Ovary (tissue), 9 donors: Measurements from ENCODE around the gene WBP2. TPM values are rescaled to one million over a fixed set of nuclear protein-coding genes. Genes with fewer than 3 reads are reported as not detected.
"Not testable (repeated sequence)": the region's sequence is repeated elsewhere in the genome, so short reads cannot be mapped to it uniquely, and the experiment has no call there.

Experiments
- DNase-seq, 5 donors: peaks; one replicate each; pipeline ENCODE4 v3.0.0-alpha.2; 2019 to 2020
- H3K27ac ChIP-seq, 2 donors: fragments of 200-600 bp; one replicate each; pipeline versions ENCODE4 v1.5.1 to v1.8.0; 2019 to 2022
- H3K27me3 ChIP-seq: fragments of 200-600 bp; one replicate; pipeline ENCODE4 v1.8.0; 2022
- H3K36me3 ChIP-seq: fragments of 200-600 bp; sonication (generic); one replicate; pipeline ENCODE4 v1.5.1; 2019
- H3K4me1 ChIP-seq: one replicate; pipeline ENCODE4 v1.8.1; 2013; ENCODE audit warnings: mild to moderate bottlenecking, moderate library complexity; ENCODE audit not compliant: insufficient read depth
- H3K4me3 ChIP-seq: fragments of 200-600 bp; sonication (generic); one replicate; pipeline ENCODE4 v1.5.1; 2017
- H3K9me3 ChIP-seq, 2 donors: fragments of 200-600 bp in 1 of 2; sonication (generic) in 1 of 2; one replicate each; pipeline versions ENCODE4 v1.5.1 to v1.8.1; 2013 to 2019; ENCODE audit warnings: mild to moderate bottlenecking in 1 of 2, moderate library complexity in 1 of 2
- EP300 ChIP-seq: sonication (generic); formaldehyde crosslinking; IDR thresholded peaks from one replicate; pipeline ENCODE4 v1.6.1; 2017; ENCODE audit warnings: antibody characterized with exemption
- POLR2A ChIP-seq: fragments of 450-650 bp; IDR thresholded peaks from one replicate; pipeline ENCODE4 v1.6.1; 2017; ENCODE audit warnings: antibody characterized with exemption, mild to moderate bottlenecking, moderate library complexity
- WGBS, 3 donors: extraction: QIAGEN DNeasy Blood & Tissue Kit in 1 of 3; methylation state at CpG; one replicate each; pipeline versions ENCODE4 v1.1.5 to v1.1.7; 2013 to 2017; 5-methylcytosine and 5-hydroxymethylcytosine counted together
- intact Hi-C, 4 donors: fragments of 100-400 bp; cut with DNase I; formaldehyde crosslinking; loops; one replicate each; pipeline versions ENCODE4 v1.11.0 to v1.15.1; 2022 to 2023
- polyA plus RNA-seq, 2 donors: library from polyadenylated mRNA; stranded (reverse); fragments of 200-250 nt in 1 of 2; fragments of 350-450 nt in 1 of 2; fragmentation: Illumina TruSeq in 1 of 2; extraction: RNeasy Lipid Tissue Mini Kit (QIAGEN cat#74804) in 1 of 2; gene quantifications; one replicate each; pipeline ENCODE4 v1.2.3, GENCODE V29; 2013 to 2014
- total RNA-seq, 7 donors: library from RNA; depleted of rRNA in 2 of 7; stranded (reverse); fragments of >200 nt in 2 of 7; fragmentation: NEBNext Ultra II Directional in 3 of 7; extraction: Animal tissue kit (Norgen Biotek cat#: 25700) in 3 of 7; gene quantifications; one replicate each; pipeline versions ENCODE4 v1.1.0 to v1.2.4, GENCODE V29; 2016 to 2023
- TF ChIP-seq, protein P1 (sequence below), 3 donors: fragments of 450-650 bp in 2 of 3; fragments of 200-600 bp in 1 of 3; IDR thresholded peaks; one replicate each; pipeline versions ENCODE4 v1.5.1 to v1.8.0; 2016 to 2022; ENCODE audit warnings: antibody characterized with exemption in 3 of 3, mild to moderate bottlenecking in 1 of 3
- donor health status: DM: no; HTN: no; CAD: no; lungs with moderate emphysema.
- donor health status: DM: no; HTN: no; CAD: no.
- donor health status: Bipolar disorder and iron deficiency.
- donor health status: DM: yes; HTN: yes; CAD: no.
- donor health status: DM: no; HTN: no; CAD: no.
- donor health status: DM: yes; HTN: yes; CAD: no.

The WBP2 gene
- total and polyA plus RNA-seq, 9 donors, result 48.5 to 184 (median 116) TPM

DNA sequence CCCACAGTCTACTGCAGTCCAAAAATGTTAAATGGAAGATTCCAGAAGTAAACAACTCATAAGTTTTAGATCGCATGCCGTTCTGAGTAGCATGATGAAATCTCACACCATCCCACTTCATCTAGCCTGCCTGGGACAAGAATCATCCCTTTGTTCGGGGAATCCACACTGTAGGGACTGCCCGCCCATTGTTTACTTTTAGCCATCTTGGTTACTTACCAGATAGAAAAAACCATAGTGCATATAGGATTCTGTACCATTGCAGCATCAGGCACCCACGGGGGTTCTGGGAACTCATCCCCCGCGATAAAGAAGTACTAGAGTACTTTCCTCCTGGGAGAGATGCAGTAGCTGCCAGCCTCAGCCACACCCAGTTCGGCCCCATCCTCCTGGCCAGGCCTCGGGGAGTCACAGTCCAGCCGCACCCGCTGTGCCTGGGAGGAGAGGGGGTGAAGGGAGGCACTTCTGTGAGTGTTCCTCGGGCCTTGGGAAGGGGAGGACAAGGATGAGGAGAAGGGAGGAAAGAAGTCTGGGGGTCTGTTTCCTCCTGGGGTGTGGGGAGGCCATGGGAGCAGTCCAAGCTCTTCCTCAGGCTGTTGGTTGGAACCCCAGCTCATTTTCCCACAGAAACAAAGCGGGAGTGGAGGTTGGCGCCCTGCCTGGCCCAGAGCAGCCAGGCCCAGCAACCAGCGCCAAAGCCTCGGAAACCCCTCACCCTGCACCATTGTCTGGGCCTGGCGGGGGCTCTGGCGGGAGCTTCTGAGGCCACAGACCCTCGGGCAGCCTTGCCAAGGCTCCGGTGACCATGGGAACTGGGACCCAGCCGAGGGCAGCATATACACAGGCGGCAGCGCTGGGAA is 14.4 kb upstream of the WBP2 start:
- peak overlapping the region; percentile 43 to 71 for H3K27ac ChIP-seq
- no peaks in the 10 kb centered on the region for H3K36me3 ChIP-seq
- H3K4me3 ChIP-seq, result no peak overlapping the region
- TF ChIP-seq POLR2A, result no peak
- no peak for TF ChIP-seq EP300
- H3K4me1 ChIP-seq, result peaks cover 12% of the 10 kb centered on the region
- intact Hi-C loops, result loop anchor here in 1 of 4 donors (10.0 kb wide), 1 partner anchor 95 kb away; a partner anchor contains a TSS
- no peaks in the 10 kb centered on the region for H3K9me3 ChIP-seq
- DNase-seq, result peak in 2 of 5 donors; percentile 62 to 71
- no peaks in the 10 kb centered on the region for H3K27me3 ChIP-seq
- WGBS, 3 donors, result 23 to 33% (median 27%) methylated on average over 23 of the region's 23 CpGs

DNA sequence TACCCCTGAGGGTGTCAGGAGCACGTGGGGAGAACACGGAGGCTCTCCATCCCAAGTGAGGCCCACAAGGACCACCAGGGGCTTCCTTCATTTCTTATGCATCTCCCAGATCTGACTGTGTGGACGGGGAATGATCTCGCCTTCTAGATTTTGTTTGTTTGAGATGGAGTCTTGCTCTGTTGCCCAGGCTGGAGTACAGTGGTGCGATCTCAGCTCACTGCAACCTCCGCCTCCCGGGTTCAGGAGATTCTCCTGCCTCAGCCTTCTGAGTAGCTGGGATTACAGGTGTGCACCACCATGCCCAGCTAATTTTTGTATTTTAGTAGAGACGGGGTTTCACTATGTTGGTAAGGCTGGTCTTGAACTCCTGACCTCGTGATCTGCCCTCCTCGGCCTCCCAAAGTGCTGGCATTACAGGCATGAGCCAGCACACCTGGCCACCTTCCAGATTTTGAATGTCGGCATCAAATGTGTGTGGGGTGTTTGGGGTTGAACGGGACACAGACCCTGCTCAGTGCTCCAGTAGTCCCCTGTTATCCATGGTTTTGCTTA is 13.7 kb upstream of the WBP2 start:
- H3K27me3 ChIP-seq, intact Hi-C loops, H3K4me3 ChIP-seq, H3K9me3 ChIP-seq, H3K36me3 ChIP-seq, DNase-seq: not testable (repeated sequence)
- Histone ChIP-seq H3K4me1 (peaks cover 12% of the 10 kb centered on the region), H3K27ac (peak overlapping the region in 1 of 2 donors; percentile 43)
- WGBS, 3 donors, result 72 to 84% (median 79%) methylated on average over 12 of the region's 12 CpGs

DNA sequence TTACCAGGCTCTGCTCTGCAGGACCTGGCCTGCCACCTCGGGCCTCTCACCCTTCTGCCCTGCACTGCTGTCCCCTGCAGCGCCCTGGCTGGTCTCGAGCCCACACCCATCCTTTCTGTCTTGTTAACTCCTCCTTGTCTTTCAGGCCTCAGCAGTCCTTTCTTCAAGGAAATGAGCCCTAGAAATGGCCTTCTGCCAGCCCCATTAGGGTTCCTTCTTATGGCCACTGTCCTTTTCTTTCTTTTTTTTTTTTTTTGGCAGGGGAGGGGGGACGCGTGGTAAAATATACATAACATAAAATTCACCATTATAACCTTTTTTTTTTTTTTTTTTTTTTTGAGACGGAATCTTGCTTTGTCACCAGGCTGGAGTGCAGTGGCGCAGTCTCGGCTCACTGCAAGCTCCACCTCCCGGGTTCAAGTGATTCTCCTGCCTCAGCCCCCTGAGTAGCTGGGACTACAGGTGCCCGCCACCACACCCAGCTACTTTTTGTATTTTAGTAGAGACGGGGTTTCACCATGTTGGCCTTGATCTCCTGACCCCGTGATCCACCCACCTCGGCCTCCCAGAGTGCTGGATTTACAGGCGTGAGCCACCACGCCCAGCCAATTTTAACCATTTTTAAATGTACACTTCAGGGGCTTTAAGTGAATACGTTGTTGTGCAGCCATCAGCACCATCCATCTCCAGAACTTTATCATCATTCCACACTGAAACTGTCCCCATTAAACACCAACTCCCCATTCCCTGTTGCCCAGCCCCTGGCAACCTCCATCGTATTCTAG is 10.5 kb upstream of the WBP2 start:
- H3K4me3 ChIP-seq, H3K36me3 ChIP-seq, H3K27me3 ChIP-seq, H3K4me1 ChIP-seq, DNase-seq, intact Hi-C loops, H3K9me3 ChIP-seq: not testable (repeated sequence)
- peak overlapping the region in 1 of 2 donors; percentile 14 for H3K27ac ChIP-seq
- 69 to 76% (median 72%) methylated on average over 17 of the region's 17 CpGs for WGBS, 3 donors

DNA sequence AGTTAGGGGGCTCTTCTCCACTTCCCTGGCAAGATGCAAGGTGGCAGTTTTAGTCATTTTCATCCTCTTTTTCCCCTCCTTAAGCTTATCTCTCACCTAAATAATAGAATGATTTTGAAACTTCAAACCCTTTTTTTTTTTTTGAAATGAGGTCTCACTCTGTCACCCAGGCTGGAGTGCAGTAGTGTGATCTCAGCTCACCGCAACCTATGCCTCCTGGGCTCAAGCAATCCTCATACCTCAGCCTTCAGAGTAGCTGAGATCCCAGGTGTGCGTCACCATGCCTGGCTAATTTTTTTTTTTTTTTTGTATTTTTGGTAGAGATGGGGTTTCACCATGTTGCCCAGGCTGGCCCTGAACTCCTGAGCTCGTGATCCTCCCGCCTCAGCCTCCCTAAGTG is 9.8 kb upstream of the WBP2 start:
- H3K36me3 ChIP-seq, intact Hi-C loops, H3K4me3 ChIP-seq, H3K4me1 ChIP-seq, H3K9me3 ChIP-seq, DNase-seq, H3K27me3 ChIP-seq: not testable (repeated sequence)
- WGBS, 3 donors, result 51 to 62% (median 58%) methylated on average over 4 of the region's 4 CpGs
- H3K27ac ChIP-seq, result peak overlapping the region in 1 of 2 donors; percentile 14

DNA sequence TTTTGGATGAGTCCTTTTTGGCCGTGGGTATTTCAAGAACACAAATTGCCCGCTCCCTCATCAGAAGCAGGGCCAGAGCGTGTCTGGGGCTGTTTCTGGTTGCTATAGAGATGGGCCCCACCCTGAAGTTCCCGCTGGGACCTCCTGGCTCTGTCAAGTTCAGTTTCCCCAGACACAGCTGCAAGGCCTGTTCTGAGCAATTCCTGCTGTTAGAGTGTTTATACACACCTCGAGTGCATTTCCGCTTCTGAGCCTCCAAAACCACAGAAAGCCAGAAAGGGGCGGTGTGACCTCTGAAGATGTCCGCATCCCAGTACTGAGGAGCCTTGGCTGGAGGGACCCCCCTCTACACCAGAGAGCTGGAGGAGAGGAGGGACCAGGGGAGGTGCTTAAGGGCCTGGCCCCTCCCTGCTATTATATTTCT is 9.3 kb upstream of the WBP2 start:
- Histone ChIP-seq H3K27ac (peak overlapping the region; percentile 14 to 46), H3K4me3 (no peak overlapping the region), H3K27me3 (no peaks in the 10 kb centered on the region), H3K36me3 (no peaks in the 10 kb centered on the region), H3K4me1 (peaks cover 2% of the 10 kb centered on the region), H3K9me3 (no peaks in the 10 kb centered on the region)
- no peak for TF ChIP-seq EP300
- TF ChIP-seq, protein P1, sequence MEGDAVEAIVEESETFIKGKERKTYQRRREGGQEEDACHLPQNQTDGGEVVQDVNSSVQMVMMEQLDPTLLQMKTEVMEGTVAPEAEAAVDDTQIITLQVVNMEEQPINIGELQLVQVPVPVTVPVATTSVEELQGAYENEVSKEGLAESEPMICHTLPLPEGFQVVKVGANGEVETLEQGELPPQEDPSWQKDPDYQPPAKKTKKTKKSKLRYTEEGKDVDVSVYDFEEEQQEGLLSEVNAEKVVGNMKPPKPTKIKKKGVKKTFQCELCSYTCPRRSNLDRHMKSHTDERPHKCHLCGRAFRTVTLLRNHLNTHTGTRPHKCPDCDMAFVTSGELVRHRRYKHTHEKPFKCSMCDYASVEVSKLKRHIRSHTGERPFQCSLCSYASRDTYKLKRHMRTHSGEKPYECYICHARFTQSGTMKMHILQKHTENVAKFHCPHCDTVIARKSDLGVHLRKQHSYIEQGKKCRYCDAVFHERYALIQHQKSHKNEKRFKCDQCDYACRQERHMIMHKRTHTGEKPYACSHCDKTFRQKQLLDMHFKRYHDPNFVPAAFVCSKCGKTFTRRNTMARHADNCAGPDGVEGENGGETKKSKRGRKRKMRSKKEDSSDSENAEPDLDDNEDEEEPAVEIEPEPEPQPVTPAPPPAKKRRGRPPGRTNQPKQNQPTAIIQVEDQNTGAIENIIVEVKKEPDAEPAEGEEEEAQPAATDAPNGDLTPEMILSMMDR (IDR thresholded peaks at IDR 0.05), result peak in 1 of 3 donors; percentile 14
- no peak for TF ChIP-seq POLR2A
- intact Hi-C loops, result no loop called here
- DNase-seq, result peak; percentile 60 to 86 (median 73)
- 5 to 11% (median 6%) methylated on average over 8 of the region's 8 CpGs for WGBS, 3 donors

DNA sequence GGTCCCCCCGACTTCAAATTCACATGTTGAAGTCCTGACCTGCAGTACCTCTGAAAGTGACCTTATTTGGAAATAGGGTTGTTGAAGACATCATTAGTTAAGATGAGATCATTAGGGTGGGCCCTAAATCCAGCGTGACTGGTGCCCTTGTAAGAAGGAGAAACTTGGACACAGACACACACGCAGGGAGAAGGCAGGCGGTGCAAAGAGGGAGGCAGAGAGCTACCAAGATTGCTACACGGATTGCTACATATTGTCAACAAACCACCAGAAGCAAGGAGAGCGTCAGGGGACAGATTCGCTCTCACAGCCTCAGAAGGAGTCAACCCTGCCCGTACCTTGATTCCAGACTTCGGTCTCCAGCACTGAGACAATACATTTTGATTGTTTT is 6.8 kb upstream of the WBP2 start:
- H3K4me1 ChIP-seq, result no peaks in the 10 kb centered on the region
- no peaks in the 10 kb centered on the region for H3K27me3 ChIP-seq
- H3K27ac ChIP-seq, result no peak overlapping the region
- intact Hi-C loops, result no loop called here
- TF ChIP-seq, protein P1 (IDR thresholded peaks at IDR 0.05), result no peak
- TF ChIP-seq EP300 (no peak), POLR2A (no peak)
- no peaks in the 10 kb centered on the region for H3K9me3 ChIP-seq
- DNase-seq, result no peak
- H3K36me3 ChIP-seq, result no peaks in the 10 kb centered on the region
- H3K4me3 ChIP-seq, result no peak overlapping the region
- 75 to 78% (median 78%) methylated on average over 9 of the region's 9 CpGs for WGBS, 3 donors

DNA sequence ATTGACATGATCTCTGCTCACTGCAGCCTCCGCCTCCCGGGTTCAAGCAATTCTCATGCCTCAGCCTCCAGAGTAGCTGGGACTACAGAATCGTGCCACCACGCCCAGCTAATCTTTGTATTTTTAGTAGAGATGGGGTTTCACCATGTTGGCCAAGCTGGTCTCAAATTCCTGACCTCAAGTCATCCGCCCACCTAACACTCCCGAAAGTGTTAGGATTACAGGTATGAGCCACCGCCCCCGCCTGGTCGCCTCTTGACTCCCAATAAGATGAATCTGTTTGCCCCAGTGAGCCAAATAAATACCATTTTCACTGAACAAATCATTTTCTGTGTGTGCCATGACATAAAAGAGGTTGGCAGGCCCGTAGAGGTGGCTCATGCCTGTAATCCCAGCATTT is 4.2 kb upstream of the WBP2 start:
- not testable (repeated sequence) for H3K9me3 ChIP-seq, H3K4me1 ChIP-seq, H3K27me3 ChIP-seq, H3K4me3 ChIP-seq, DNase-seq, H3K36me3 ChIP-seq, H3K27ac ChIP-seq
- intact Hi-C loops, result loop anchor here in 1 of 4 donors (5.0 kb wide), 1 partner anchor 38 kb away; the partner anchor contains the start of gene TRIM65
- 83 to 88% (median 86%) methylated on average over 10 of the region's 10 CpGs for WGBS, 3 donors
